Astrocyte of the cerebellum (primary cell): ENCODE results near the gene EPHA10.

ENCODE experiments used
- DNase-seq: peaks from one replicate; pipeline ENCODE4 v3.0.0-alpha.2; 2011; ENCODE audit warnings: low read depth
- H3K4me3 ChIP-seq: 2 replicates; pipeline ENCODE4 v1.5.1; 2011; ENCODE audit warnings: mild to moderate bottlenecking, low read depth, low read length, moderate library complexity
- in situ Hi-C: cut with HindIII; loops from 2 replicates; pipeline ENCODE4 v1.10.0; 2017; ENCODE audit warnings: low sequenced_read_pairs
- TF ChIP-seq, protein P1 (sequence below): IDR thresholded peaks from 2 replicates; pipeline ENCODE4 v1.5.1; 2012; ENCODE audit warnings: low read length, low read depth, moderate library complexity, mild to moderate bottlenecking; ENCODE audit errors: missing control alignments

The EPHA10 gene

DNA sequence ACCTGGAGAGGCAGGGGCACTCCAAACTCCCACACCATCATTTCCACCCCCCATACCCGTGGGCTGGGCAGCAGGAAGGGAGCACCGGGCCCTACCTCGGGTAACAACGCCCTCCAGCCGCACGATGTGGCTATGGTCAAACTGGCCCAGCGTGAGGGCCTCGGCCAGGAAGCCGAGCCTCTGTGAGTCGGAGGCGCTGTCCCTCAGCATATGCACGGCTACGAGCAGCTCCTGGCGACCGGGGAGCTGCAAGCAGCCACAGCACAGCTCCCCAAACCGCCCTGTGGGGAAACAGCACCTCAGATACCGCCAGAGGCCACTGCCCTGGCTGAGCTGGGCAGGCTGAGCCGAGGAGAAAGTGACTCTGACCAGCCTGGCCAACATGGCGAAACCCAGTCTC lies 43.4 kb downstream of the EPHA10 start:
- no peak for DNase-seq
- H3K4me3 ChIP-seq = no peak overlapping the region
- TF ChIP-seq, protein P1, sequence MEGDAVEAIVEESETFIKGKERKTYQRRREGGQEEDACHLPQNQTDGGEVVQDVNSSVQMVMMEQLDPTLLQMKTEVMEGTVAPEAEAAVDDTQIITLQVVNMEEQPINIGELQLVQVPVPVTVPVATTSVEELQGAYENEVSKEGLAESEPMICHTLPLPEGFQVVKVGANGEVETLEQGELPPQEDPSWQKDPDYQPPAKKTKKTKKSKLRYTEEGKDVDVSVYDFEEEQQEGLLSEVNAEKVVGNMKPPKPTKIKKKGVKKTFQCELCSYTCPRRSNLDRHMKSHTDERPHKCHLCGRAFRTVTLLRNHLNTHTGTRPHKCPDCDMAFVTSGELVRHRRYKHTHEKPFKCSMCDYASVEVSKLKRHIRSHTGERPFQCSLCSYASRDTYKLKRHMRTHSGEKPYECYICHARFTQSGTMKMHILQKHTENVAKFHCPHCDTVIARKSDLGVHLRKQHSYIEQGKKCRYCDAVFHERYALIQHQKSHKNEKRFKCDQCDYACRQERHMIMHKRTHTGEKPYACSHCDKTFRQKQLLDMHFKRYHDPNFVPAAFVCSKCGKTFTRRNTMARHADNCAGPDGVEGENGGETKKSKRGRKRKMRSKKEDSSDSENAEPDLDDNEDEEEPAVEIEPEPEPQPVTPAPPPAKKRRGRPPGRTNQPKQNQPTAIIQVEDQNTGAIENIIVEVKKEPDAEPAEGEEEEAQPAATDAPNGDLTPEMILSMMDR = no peak
- in situ Hi-C loops = no loop called here

DNA sequence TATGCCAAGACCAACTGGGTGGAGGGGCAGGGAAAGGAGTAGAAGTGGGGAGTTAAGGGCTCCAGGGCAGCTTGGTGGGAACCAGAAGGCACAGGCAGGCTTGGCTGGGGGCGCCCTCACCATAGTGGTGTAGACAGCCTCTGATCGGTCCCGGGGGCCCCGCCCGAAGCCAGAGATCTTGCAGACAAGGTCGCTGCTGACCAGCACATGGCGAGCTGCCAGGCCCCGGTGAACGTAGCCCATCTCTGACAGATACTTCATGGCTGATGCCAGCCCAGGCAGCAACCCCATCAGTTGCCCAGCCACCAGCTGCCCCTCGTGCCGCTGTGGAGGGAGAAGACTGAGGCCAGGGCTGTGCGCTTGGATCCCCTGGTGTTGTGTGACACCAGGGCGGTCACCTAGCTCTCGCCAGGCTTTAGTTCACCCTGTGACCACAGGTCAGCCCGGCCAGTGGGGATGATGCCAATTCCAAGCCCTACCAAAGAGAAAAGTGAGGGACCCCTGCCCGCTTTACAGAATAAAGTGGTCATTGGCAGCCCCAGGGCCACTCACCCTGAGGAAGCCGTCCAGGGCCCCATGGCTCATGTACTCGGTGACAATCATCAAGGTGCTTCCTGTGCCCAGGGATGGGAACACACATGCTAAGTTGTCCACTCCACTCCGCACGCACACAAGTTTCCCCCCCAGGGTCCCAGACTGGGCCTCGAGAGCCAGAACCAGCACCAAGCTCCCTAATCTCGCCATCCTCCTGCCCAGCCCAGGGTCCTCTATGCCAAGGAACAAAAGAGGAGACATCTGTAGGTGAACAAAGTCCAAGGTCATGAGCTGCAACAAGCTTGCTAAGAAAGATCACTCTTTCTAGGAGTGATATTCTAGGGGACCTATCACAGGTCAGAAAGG lies 44.4 kb downstream of the EPHA10 start:
- TF ChIP-seq, protein P1 = no peak
- in situ Hi-C loops = no loop called here
- H3K4me3 ChIP-seq = no peak overlapping the region
- DNase-seq = no peak

DNA sequence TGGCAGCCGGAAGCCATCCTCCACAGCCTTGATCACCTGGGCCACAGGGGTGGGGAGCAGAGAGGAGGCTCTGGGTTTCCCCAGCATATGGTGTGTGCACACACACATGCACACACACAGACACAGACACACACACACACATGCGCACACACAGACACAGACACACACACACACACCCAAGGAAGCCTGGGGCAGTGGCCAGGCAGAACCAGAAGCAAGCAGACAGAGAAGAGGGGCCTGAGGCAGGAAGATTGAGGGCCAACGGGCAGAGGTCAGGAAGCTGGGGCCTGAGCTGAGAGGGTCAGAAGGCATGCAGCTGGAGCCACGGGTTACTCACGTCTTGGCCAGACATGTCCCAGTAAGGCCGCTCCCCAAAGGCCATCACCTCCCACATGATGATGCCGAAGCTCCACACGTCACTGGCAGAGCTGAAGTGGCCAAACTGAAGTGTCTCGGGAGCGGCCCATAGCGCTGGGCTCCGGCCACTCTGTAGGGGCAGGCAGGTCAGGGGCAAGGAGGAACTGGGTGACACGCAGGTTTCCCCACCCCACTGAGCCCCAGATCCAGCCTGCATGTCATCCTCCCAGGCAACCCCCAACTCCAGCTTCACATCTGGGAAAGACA lies 45.2 kb downstream of the EPHA10 start:
- in situ Hi-C loops = no loop called here
- no peak overlapping the region for H3K4me3 ChIP-seq
- TF ChIP-seq, protein P1 = no peak
- DNase-seq = no peak

DNA sequence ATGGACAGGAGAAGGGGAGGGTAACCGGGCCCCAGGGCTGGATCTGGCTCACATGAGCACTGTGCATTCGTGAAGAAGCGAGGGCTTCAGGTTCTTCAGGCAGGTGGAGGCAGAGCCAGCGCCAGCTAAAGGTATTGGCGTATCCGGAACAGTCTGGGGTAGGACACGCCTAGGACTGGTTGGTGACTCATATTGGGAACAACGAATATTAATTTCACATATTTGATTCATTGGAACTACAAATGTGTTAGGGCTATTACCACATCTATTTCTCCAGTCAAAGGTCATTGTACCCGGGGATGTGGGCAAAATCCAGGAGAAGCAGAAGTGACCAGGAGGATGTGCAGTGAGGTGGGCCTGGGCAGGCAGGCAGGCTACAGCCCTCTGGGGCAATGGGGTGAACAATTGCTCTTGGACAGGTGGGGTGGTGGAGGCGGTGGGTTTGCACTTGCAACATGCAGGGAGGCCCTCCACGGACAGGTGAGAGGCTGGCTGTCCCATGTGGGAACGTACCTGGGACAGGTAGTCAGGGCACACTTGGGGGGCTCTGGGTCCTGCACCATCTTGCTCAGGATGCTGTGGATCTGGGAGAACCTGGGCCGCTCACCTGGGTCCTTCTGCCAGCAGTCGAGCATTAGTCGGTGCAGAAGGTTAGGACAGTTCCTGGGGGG lies 45.9 kb downstream of the EPHA10 start:
- no peak for DNase-seq
- in situ Hi-C loops = no loop called here
- TF ChIP-seq, protein P1 = no peak
- H3K4me3 ChIP-seq = no peak overlapping the region

DNA sequence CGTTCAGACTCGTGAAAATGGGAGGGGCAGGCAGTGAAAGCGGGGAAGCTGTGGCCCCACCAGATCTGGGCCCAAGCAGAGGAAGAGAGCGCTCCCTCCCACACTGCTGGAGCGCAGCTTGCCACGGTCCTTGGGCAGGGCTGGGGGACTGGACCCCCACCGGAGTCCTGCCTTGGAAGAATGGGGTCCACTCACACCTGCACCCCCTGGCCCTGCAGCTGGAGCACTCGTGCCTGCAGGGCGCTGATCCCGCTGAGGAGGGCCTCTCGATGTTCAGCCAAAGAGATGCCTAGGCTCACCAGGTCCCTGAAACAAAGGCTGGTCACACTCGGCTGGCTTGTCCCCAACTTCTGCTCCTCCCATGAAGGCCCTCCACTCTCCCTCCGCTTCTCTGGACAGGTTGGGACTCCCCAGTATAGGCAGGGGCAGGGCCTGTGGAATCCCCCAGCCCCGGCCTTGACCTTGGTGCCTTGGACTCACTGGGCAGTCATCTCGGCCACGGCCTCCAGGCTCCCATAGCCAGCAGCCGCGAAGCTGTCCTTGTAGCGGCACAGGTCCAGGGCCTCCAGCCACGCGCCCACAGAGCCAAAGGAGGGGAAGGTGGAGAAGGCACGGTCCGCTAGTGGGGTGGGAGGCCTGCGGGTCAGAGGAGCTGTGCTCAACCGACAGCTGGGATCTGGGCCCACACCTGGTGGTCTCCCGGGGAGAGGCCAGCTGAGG lies 46.6 kb downstream of the EPHA10 start:
- in situ Hi-C loops = no loop called here
- no peak for DNase-seq
- H3K4me3 ChIP-seq = no peak overlapping the region
- TF ChIP-seq, protein P1 = no peak

DNA sequence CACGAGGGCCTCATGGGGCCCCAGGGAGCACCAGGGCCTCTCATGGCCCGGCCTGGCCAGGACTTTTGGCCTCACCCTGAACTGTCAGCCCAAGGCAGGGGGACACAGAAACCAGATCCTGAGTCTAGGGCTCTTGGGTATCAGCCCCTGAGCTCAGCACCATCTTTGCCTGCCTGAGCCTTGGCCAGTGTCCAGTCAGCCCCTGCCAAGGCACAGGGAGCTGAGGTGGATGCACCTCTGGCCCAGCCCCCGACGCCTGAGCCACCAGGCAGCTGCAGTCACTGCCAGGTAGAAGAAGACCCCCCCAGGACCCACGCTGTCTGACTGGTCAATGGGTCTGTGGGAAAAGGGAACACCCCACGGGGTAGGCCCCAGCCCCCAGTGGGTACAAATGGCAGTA lies 47.3 kb downstream of the EPHA10 start:
- TF ChIP-seq, protein P1 = no peak
- in situ Hi-C loops = no loop called here
- DNase-seq = no peak
- no peak overlapping the region for H3K4me3 ChIP-seq
